ENCODE measurements around the gene CDCA5.

CDCA5 gene

DNA sequence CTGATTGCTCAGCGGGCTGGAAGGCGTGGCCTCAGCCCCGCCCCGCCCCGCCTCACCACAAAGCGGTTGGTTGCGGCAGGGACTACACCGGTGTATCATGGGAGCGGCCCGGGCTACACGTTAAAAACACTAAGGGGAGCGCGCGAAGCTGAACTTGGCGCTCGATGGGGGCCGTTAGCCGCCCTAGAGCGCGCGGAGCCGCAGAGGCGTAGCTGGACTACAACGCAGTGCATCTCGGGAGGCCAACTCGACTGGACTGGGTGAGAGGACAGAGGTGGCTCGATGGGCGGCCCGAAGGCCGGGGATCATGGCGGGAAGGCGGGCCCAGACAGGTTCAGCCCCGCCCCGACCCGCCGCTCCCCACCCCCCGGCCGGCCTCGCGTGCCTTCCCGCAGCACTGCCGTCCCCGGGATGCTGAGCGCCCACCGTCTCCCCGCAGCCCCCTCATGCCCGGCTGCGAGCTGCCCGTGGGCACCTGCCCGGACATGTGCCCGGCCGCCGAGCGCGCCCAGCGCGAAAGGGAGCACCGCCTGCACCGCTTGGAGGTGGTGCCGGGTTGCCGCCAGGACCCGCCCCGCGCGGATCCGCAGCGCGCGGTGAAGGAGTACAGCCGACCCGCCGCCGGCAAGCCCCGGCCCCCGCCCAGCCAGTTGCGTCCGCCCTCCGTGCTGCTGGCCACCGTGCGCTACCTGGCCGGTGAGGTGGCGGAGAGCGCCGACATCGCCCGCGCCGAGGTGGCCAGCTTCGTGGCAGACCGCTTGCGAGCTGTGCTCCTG lies 42.8 kb downstream of the CDCA5 start, which contains the start of gene SAC3D1:
Gene SAC3D1 (plus strand): TSS at position 364 of the 776 bp plus-strand sequence. CDS start 83 bp downstream, at position 447.
- DNase-seq = peak; percentile 91

DNA sequence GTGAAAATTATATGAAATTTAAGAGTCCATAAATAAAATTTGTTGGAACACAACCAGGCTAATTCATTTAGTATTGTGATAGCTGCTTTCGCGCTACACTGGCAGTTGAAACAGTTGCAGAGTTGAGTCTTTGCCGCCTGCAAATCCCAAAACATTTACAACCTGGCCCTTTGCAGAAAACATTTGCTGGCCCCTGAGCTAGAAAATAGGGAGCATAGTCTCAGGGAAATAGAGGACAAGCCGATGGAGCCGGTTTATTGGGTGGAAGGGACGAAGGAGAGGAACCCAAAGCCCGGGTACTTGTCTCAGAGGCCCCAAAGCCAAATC lies 43.4 kb downstream of the CDCA5 start:
- no peak for DNase-seq

DNA sequence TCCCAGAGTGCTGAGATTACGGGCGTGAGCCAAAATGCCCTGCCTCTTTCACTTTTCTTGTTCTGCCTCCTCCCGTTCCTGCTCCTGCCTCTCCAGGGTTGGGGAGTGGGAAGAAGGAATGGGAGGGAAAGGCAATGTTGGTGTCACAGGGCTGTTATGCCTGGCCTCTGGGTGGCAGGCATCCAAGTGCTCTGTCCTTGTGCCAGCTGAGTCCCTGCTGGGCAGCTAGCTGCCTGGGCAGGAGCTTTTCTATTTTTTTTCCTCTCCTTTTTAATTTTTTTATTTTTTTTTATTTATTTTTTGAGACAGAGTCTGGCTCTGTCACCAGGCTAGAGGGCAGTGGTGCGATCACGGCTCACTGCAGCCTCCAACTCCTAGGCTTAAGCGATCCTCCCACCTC lies 46.9 kb downstream of the CDCA5 start:
- no peak for DNase-seq

DNA sequence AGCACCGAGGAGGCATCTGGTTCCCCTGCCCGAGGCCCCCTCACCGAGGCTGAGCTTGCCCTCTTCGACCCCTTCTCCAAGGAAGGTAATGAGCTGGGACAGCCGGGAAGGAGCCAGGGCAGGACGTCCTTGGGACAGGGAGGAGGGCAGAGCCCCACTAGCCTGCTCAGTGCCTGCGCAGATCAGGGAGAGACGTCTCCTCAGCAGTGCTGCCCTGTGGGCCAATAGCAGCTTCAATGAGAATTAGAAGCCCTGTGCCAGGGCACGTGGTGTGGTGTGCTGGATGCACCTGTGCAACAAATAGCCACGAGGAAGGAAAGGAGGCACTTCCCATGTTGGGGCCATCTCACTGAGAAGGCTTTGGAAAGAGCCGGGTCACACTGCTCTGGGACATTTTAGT lies 48.3 kb downstream of the CDCA5 start:
- DNase-seq = no peak

DNA sequence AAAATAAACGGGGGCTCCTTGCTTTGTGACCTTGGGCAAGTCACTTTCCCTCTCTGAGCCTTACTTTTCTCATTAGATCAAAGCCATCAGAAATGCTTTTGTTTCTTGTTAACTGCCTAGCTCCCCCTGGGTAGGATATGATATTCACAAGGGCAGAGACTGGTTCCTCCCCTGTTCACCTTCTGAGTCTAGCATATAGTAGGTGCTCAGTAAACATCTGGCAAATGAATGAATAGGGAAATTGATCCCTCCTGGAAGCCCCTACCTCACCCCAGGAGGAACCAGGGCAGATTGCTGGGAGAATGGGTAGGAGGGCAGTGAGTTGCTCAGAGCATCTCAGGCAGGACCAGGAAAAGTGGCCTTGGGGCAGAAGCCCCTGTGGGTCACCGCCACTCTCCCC lies 49.4 kb downstream of the CDCA5 start:
- DNase-seq = no peak

DNA sequence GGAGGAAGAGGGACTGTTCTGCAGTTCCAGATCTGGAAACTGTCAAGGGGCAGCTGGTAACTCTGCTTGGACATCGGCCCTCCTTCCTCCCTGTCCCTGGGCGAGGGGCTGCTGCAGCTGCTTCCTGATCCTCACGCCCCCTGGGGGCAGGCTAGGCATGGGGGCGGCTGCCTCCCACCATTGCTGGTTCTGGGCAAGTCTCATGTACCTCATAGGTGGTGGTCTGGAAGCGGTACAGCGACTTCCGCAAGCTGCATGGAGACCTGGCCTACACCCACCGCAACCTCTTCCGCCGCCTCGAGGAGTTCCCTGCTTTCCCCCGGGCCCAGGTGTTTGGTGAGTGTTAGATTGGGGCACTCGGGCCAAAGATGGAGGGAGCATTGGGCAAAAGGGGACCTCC lies 51.6 kb downstream of the CDCA5 start:
- no peak for DNase-seq
